ENCODE measurements around the gene LHPP. TPM values are rescaled to one million over a fixed set of nuclear protein-coding genes. Genes with fewer than 3 reads are reported as not detected.
"Not testable (repeated sequence)": the region's sequence is repeated elsewhere in the genome, so short reads cannot be mapped to it uniquely, and the experiment has no call there.

LHPP gene
- total RNA-seq, 1 donor from 2014 or later = 8.4 TPM

DNA sequence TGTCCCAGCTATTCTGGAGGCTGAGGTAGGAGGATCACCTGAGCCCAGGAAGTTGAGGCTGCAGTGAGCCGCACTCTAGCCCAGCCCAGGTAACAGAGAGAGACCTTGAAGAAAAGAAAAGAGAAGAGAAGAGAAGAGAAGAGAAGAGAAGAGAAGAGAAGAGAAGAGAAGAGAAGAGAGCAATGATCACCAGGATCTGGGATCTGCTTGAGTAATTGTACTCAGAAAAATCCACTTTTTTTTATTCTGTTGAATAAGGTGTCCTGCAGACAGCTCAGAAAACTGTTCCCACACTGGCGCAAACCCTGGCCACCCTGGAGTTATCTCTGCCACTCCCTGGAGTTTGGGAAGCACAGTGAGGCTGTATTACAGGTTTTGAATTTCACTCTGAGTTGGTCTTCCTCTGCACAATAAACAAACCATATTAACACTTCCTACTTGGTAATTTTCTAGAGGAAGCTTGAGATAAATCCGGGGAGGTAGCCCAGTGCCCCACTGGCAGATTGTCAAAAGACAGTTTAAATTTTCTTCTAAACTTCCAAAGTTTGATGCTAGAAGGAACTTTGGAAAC is 33.3 kb upstream of the LHPP start:
- Mint-ChIP-seq H3K4me1 (ENCODE audit: low read depth) (no peaks in the 10 kb centered on the region), H3K9me3 (no peaks in the 10 kb centered on the region), H3K27me3 (ENCODE audit: low read depth) (peaks cover 15% of the 10 kb centered on the region), H3K36me3 (ENCODE audit: low read depth) (no peaks in the 10 kb centered on the region), H3K4me3 (ENCODE audit: low read depth) (no peak overlapping the region), H3K27ac (no peak overlapping the region)
- intact Hi-C loops (cut with micrococcal nuclease) = no loop called here
- no peak for DNase-seq (ENCODE audit: low spot score)

GRCh38 chr10:124429576-124429975 is 32.0 kb upstream of the LHPP start:
- H3K27ac Mint-ChIP-seq = no peak overlapping the region
- no peaks in the 10 kb centered on the region for H3K36me3 Mint-ChIP-seq (ENCODE audit: low read depth)
- intact Hi-C loops (cut with micrococcal nuclease) = no loop called here
- no peaks in the 10 kb centered on the region for H3K4me1 Mint-ChIP-seq (ENCODE audit: low read depth)
- no peaks in the 10 kb centered on the region for H3K9me3 Mint-ChIP-seq
- no peak overlapping the region for H3K4me3 Mint-ChIP-seq (ENCODE audit: low read depth)
- H3K27me3 Mint-ChIP-seq (ENCODE audit: low read depth) = peaks cover 8% of the 10 kb centered on the region
- DNase-seq (ENCODE audit: low spot score) = no peak

- intact Hi-C loops (cut with micrococcal nuclease) = no loop called here
- H3K4me3 Mint-ChIP-seq (ENCODE audit: low read depth) = no peak overlapping the region
- peaks cover 8% of the 10 kb centered on the region for H3K27me3 Mint-ChIP-seq (ENCODE audit: low read depth)
- no peaks in the 10 kb centered on the region for H3K36me3 Mint-ChIP-seq (ENCODE audit: low read depth)
- no peaks in the 10 kb centered on the region for H3K4me1 Mint-ChIP-seq (ENCODE audit: low read depth)
- H3K9me3 Mint-ChIP-seq = no peaks in the 10 kb centered on the region
- no peak overlapping the region for H3K27ac Mint-ChIP-seq
- no peak for DNase-seq (ENCODE audit: low spot score)
Measured at GRCh38 chr10:124430077-124430476, 31.5 kb upstream of the LHPP start.

DNA sequence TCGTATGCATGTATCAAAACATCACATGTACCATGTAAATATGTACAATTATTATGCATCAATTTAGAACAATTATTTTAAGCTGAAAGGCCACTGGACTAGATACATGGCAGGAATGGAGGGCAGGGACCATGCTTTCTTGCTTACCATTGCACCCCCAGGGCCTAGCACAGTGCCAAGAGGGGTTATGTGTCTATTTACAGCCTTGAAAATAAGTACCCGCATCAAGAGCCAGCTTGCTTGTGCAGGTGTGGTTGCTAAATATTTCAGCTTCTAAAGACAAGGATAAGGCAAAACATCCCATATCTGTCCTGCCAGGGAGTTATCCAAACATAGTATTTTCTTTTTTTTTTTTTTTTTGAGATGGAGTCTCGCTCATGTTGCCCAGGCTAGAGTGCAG is 28.2 kb upstream of the LHPP start:
- DNase-seq (ENCODE audit: low spot score) = no peak
- Mint-ChIP-seq H3K4me1 (ENCODE audit: low read depth) (no peaks in the 10 kb centered on the region), H3K36me3 (ENCODE audit: low read depth) (no peaks in the 10 kb centered on the region), H3K9me3 (no peaks in the 10 kb centered on the region), H3K4me3 (ENCODE audit: low read depth) (no peak overlapping the region), H3K27me3 (ENCODE audit: low read depth) (peaks cover 5% of the 10 kb centered on the region), H3K27ac (no peak overlapping the region)
- intact Hi-C loops (cut with micrococcal nuclease) = no loop called here

DNA sequence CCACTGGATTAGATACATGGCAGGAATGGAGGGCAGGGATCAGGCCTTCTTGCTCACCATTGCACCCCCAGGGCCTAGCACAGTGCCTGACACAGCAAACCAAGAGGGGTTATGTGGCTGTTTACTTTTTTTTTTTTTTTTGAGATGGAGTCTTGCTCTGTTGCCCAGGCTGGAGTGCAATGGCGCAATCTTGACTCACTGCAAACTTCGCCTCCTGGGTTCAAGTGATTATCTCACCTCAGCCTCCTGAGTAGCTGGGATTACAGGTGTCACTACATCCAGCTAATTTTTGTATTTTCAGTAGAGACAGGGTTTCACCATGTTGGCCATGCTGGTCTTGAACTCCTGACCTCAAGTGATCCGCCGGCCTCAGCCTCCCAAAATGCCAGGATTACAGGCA is 25.9 kb upstream of the LHPP start:
- H3K27ac Mint-ChIP-seq; DNase-seq (ENCODE audit: low spot score); intact Hi-C loops (cut with micrococcal nuclease); H3K36me3 Mint-ChIP-seq (ENCODE audit: low read depth); H3K4me3 Mint-ChIP-seq (ENCODE audit: low read depth); H3K9me3 Mint-ChIP-seq; H3K27me3 Mint-ChIP-seq (ENCODE audit: low read depth); H3K4me1 Mint-ChIP-seq (ENCODE audit: low read depth): not testable (repeated sequence)

DNA sequence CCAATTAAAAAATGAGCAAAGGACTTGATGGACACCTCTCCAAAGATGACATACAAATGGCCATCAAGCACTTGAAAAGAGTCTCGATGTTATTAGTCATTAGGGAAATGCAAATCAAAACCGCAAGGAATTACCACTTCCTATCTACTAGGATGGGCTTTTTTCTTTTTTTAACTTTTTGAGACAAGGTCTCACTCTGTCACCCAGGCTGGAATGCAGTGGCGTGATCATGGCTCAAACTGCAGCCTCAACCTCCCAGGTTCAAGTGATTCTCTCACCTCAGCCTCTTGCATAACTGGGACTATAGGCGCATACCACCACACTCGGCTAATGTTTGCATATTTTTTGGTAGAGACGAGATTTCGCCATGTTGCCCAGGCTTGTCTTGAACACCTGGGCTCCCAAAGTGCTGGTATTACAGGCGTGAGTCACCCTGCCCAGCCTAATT is 25.4 kb upstream of the LHPP start:
- no peaks in the 10 kb centered on the region for H3K9me3 Mint-ChIP-seq
- intact Hi-C loops (cut with micrococcal nuclease) = no loop called here
- H3K4me3 Mint-ChIP-seq (ENCODE audit: low read depth) = no peak overlapping the region
- no peak for DNase-seq (ENCODE audit: low spot score)
- no peak overlapping the region for H3K27ac Mint-ChIP-seq
- H3K4me1 Mint-ChIP-seq (ENCODE audit: low read depth) = no peaks in the 10 kb centered on the region
- H3K36me3 Mint-ChIP-seq (ENCODE audit: low read depth) = no peaks in the 10 kb centered on the region
- H3K27me3 Mint-ChIP-seq (ENCODE audit: low read depth) = peaks cover 7% of the 10 kb centered on the region

DNA sequence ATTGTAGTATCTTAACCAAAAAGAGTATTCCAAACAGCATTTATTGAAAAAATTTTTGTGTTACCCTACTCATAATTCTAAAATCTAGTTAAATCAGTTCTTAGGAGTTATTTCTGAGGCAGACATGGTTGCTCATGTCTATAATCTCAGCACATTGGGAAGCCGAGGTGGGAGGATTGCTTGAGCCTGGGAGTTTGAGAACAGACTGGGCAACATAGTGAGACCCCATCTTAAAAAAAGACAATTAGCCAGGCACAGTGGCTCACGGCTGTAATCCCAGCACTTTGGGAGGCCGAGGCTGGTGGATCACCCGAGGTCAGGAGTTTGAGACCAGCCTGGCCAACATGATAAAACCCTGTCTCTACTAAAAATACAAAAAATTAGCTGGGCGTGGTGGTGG is 19.9 kb upstream of the LHPP start:
- peaks cover 33% of the 10 kb centered on the region for H3K27me3 Mint-ChIP-seq (ENCODE audit: low read depth)
- H3K9me3 Mint-ChIP-seq; H3K4me3 Mint-ChIP-seq (ENCODE audit: low read depth); intact Hi-C loops (cut with micrococcal nuclease); H3K36me3 Mint-ChIP-seq (ENCODE audit: low read depth); H3K27ac Mint-ChIP-seq; H3K4me1 Mint-ChIP-seq (ENCODE audit: low read depth); DNase-seq (ENCODE audit: low spot score): not testable (repeated sequence)

DNA sequence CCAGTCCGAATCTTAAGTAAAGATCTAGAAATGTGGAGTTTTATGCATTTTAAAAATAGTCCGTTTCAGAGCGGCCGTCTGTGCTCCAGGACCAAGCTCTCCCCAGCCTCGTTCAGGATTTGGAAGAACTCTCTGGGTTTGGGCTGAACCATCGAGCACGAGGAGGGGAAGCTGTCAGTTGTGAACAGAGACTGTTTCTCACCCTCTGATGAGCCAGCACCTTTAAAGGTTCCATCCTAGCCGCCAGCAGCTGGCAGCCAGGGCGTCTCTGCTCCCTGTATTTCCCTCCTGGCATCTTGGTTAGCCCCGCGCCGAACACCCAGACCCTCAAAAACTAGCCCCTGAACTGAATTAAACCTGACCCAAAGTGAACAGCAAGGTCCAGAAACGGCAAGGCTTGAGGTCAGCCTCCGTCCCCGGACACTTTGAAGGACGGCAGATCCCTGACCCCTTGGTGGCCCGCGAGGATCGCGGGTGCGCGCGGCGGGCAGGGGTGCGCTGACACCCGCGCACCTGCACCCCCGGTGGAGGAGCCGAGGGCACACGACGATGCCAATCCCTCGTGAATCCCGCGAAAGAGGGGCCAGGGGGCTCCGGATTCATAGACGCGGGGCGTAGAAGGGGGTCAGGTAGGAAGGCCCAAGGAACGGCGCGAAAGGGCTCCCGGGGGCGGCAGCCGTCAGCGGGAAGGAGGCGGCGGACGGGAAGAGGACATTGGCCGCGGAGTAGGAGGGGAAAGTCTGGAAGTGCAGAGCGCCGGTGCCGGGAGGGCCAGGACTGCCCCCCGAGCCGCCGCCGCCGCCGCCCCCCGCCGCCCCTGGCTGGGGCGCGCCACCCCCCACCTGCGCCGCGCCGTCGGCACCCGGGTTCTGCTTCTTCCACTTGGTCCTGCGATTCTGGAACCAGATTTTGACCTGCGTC is 14.5 kb upstream of the LHPP start:
- peaks cover 68% of the 10 kb centered on the region for H3K27me3 Mint-ChIP-seq (ENCODE audit: low read depth)
- H3K4me1 Mint-ChIP-seq (ENCODE audit: low read depth) = peaks cover 12% of the 10 kb centered on the region
- no peaks in the 10 kb centered on the region for H3K9me3 Mint-ChIP-seq
- H3K27ac Mint-ChIP-seq = no peak overlapping the region
- intact Hi-C loops (cut with micrococcal nuclease) = no loop called here
- no peak for DNase-seq (ENCODE audit: low spot score)
- H3K36me3 Mint-ChIP-seq (ENCODE audit: low read depth) = no peaks in the 10 kb centered on the region
- no peak overlapping the region for H3K4me3 Mint-ChIP-seq (ENCODE audit: low read depth)

- no peak for DNase-seq (ENCODE audit: low spot score)
- Mint-ChIP-seq H3K4me3 (ENCODE audit: low read depth) (no peak overlapping the region), H3K4me1 (ENCODE audit: low read depth) (peaks cover 12% of the 10 kb centered on the region), H3K9me3 (no peaks in the 10 kb centered on the region), H3K27ac (no peak overlapping the region), H3K27me3 (ENCODE audit: low read depth) (peaks cover 73% of the 10 kb centered on the region), H3K36me3 (ENCODE audit: low read depth) (no peaks in the 10 kb centered on the region)
- intact Hi-C loops (cut with micrococcal nuclease) = no loop called here
Measured at GRCh38 chr10:124447751-124448466, 13.7 kb upstream of the LHPP start.

GRCh38 chr10:124448696-124449169 is 12.9 kb upstream of the LHPP start:
- Mint-ChIP-seq H3K4me1 (ENCODE audit: low read depth) (peaks cover 12% of the 10 kb centered on the region), H3K27ac (no peak overlapping the region), H3K9me3 (no peaks in the 10 kb centered on the region), H3K27me3 (ENCODE audit: low read depth) (peaks cover 76% of the 10 kb centered on the region), H3K4me3 (ENCODE audit: low read depth) (no peak overlapping the region), H3K36me3 (ENCODE audit: low read depth) (no peaks in the 10 kb centered on the region)
- no peak for DNase-seq (ENCODE audit: low spot score)
- intact Hi-C loops (cut with micrococcal nuclease) = no loop called here

DNA sequence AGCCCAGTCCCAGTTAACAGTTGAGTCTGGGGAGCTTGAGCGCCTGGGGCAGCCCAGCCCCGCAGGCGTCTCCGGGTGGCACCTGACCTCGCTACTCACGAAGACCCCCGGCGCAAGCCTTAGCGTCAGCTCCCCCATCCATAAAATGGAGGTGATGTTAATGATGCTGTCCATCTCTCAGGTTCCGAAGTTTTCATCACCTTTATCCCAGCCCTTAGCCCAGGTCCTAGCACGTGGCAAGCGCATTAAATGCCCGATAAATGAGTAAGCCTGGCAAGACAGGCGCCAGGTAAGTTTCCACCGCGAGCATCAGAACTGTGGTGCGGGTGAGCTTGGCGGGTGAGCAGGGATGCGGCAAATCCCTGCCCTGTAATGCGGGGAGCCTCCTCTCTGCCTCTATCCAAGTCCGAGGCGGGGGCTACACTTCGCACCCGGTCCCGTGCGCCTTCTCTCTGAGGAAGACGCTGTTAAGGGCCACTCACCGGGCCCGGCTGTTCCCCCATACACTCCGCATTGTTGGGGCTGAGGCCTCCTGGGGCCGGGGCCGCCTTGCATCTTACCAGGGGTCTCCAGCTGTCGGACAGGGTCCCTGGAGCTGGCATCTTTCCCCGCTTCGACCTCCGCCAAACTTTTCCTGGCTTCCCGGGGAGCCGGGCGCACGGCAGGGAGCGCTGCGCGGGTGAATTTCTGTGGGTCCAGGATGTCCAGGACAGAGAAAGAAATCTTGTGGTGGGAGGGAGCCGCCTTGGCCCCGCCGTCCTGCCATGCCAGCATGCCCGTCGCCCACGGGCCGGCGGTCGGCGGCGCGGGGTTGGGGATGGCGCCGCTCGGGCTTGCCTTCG is 12.2 kb upstream of the LHPP start:
- peaks cover 79% of the 10 kb centered on the region for H3K27me3 Mint-ChIP-seq (ENCODE audit: low read depth)
- DNase-seq (ENCODE audit: low spot score) = no peak
- intact Hi-C loops (cut with micrococcal nuclease) = loop anchor here (5.0 kb wide), 1 partner anchor 1297 kb away; the partner anchor contains the start of gene BUB3
- H3K36me3 Mint-ChIP-seq (ENCODE audit: low read depth) = no peaks in the 10 kb centered on the region
- H3K4me3 Mint-ChIP-seq (ENCODE audit: low read depth) = no peak overlapping the region
- peaks cover 12% of the 10 kb centered on the region for H3K4me1 Mint-ChIP-seq (ENCODE audit: low read depth)
- H3K27ac Mint-ChIP-seq = no peak overlapping the region
- H3K9me3 Mint-ChIP-seq = no peaks in the 10 kb centered on the region
